Measurements from ENCODE around the gene USP9X. TPM values are rescaled to one million over a fixed set of nuclear protein-coding genes. Genes with fewer than 3 reads are reported as not detected.

The USP9X gene
- total and polyA plus RNA-seq, 9 of the 15 experiments (the other 6 are each of a cell fraction or from before 2014, with no cell fraction given): 10.9 to 47.8 (median 29.5) TPM

GRCh38 chrX:41045960-41046567 lies 39.2 kb upstream of the USP9X start:
- Histone ChIP-seq H3K9ac (ENCODE audit: insufficient read depth in 1 of 2, low read depth in 2 of 2, low read length in 2 of 2) (peak overlapping the region in 1 of 2 experiments; percentile 66; a peak in 1 of 4 replicates), H3K36me3 (ENCODE audit: control insufficient read depth, insufficient read depth, low read length) (no peaks in the 10 kb centered on the region), H3K79me2 (ENCODE audit: control insufficient read depth, insufficient read depth, low read length) (no peaks in the 10 kb centered on the region), H4K20me1 (replicated peaks; ENCODE audit: control insufficient read depth, insufficient read depth, low read length) (no peaks in the 10 kb centered on the region), H3K4me3 (no peak overlapping the region), H3K27me3 (ENCODE audit: control insufficient read depth in 2 of 2, insufficient read depth in 2 of 2, low read length in 2 of 2) (no peaks in the 10 kb centered on the region), H3K4me1 (replicated peaks in 1 of 2; ENCODE audit: control insufficient read depth in 2 of 2, insufficient read depth in 2 of 2, low read length in 2 of 2) (peaks cover 0 to 6% of the 10 kb centered on the region in 2 experiments; a peak in 3 of 5 replicates), H3K9me1 (ENCODE audit: control insufficient read depth, insufficient read depth, low read length) (no peaks in the 10 kb centered on the region), H2AFZ (ENCODE audit: low read depth, low read length) (peak overlapping the region; percentile 96), H3K4me2 (ENCODE audit: insufficient read depth, low read length) (peak overlapping the region; percentile 21; the same call in 1 of the 2 replicates), H3K27ac (ENCODE audit: extremely low read depth, low read depth, low read length) (peak overlapping the region; percentile 85; the same call in 2 of the 3 replicates), H3K9me3 (replicated peaks; ENCODE audit: control insufficient read depth, insufficient read depth, low read depth, low read length) (no peaks in the 10 kb centered on the region)
- DNase-seq (ENCODE audit: extremely low read depth in 1 of 4, low spot score in 3 of 4): peak in 1 of 4 experiments; percentile 32
- intact Hi-C loops (cut with micrococcal nuclease): loop anchor here (5.0 kb wide), 2 partner anchors 36 to 66 kb away; no protein-coding TSS in a partner anchor
- peak; percentile 60 for ATAC-seq
- peak in 1 of 3 experiments; percentile 18 for TF ChIP-seq YY1 (IDR thresholded peaks at IDR 0.05; ENCODE audit: borderline replicate concordance in 1 of 3, control insufficient read depth in 1 of 3, extremely low read depth in 1 of 3, insufficient read depth in 3 of 3, insufficient read length in 1 of 3, insufficient replicate concordance in 2 of 3, low read depth in 1 of 3, low read length in 2 of 3)
- TF ChIP-seq FOXO4 (CRISPR knock-in tag; IDR thresholded peaks at IDR 0.05): no peak
- TF ChIP-seq ID3 (CRISPR knock-in tag; IDR thresholded peaks at IDR 0.05): no peak
- no peak for TF ChIP-seq ID3 (tag; IDR thresholded peaks at IDR 0.05)
- no peak for TF ChIP-seq MLX (CRISPR knock-in tag; conservative IDR thresholded peaks at IDR 0.05)
- TF ChIP-seq MTA1 (IDR thresholded peaks at IDR 0.05; ENCODE audit: borderline replicate concordance): no peak
- BruUV-seq (replicated peaks): no TSS peak
- in situ Hi-C loops (cut with MboI): no loop called here
- no peak for FAIRE-seq
- ChIA-PET CTCF (ENCODE audit: low intra/inter-chr PET ratio) (no interaction called here), POLR2A (interaction anchor here (1.0 kb wide), 1 partner anchor 87 kb away, joined by 3 read pairs; no protein-coding TSS in a partner anchor)
- 31% methylated on average over 3 of the region's 3 CpGs for WGBS (ENCODE audit: insufficient coverage, low coverage, missing lambda C conversion rate)
